Measurements from ENCODE around the gene ARHGAP19. TPM values are rescaled to one million over a fixed set of nuclear protein-coding genes. Genes with fewer than 3 reads are reported as not detected.
A peak's percentile ranks its signal among the peaks of the same experiment; 100 is the strongest.

ARHGAP19 gene
- total RNA-seq, 1 experiment from 2014 or later = 13.5 TPM

DNA sequence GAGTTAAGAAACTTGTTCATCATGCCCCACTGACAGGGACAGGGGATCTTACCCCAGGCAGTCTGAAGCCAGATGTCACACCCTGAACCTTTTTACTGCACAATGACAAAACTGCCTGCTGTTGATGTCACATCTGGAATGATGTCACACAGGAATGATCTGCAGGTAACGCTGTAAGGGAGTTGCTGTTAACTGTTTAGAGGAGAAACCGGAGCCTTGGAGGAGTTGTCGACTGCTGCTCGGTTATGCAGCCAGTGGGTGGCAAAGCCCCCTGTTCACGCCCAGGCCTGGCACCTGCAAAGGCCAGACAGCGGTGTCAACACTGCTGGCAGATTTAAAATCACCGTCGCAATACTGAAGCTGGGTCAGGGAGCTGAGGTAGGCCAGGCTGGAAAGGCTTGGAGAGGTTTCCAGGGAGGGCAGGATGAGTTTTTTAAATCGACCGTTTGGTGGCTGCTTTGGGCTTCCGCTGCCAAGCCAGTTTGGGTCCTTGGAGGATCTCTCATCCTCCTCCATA lies 96.7 kb downstream of the ARHGAP19 start:
- no peak for DNase-seq (ENCODE audit: low read depth)

GRCh38 chr10:97192952-97193435 lies 99.4 kb downstream of the ARHGAP19 start:
- no peak for DNase-seq (ENCODE audit: low read depth)

DNA sequence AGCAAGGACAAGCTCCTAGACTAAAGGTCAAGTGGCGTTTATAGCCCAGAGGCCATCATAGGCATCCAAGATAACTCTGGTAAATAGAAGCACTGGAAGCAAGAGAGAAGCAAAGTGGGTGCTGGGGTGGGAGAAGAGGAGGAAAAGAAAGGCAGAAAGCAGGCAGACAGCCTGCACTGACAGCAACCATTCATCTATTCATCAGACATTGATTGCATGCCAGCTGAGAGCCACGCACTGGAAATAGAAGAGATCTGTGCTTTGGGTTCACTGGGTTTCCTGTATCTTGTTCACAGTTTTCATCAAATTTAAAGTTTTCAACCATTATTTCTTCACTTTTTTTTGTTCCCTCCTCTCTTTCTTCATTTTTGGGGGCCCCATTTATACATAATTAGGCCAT lies 102.0 kb downstream of the ARHGAP19 start:
- DNase-seq (ENCODE audit: low read depth) = no peak

GRCh38 chr10:97188261-97188711 lies 104.2 kb downstream of the ARHGAP19 start:
- no peak for DNase-seq (ENCODE audit: low read depth)

DNA sequence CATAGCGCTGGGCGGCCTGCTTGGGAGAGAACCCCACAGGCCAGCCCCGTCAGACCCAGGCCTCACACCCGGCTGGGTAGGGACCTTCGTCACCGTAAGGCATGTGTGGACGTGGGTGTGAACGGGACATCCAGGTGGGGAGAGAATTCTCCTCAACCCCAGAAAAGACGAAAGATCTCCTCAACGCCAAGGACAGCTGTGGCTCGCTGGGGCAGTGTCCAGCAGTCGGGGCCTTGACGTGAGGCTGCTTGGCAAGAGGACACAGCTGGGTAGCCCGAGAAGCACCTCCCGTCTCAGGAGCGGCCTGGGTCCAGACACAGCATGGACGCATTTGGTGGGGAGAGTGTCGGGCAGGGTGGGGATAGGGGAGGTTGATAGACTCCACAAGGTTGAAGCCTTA lies 105.5 kb downstream of the ARHGAP19 start:
- DNase-seq (ENCODE audit: low read depth) = no peak

- DNase-seq (ENCODE audit: low read depth) = no peak
Observed at GRCh38 chr10:97185326-97186058, 106.9 kb downstream of the ARHGAP19 start, which contains the start of gene SLIT1. Gene SLIT1, minus strand, starts transcription at chr10:97185959. Its CDS starts 285 bp downstream, at chr10:97185674.

DNA sequence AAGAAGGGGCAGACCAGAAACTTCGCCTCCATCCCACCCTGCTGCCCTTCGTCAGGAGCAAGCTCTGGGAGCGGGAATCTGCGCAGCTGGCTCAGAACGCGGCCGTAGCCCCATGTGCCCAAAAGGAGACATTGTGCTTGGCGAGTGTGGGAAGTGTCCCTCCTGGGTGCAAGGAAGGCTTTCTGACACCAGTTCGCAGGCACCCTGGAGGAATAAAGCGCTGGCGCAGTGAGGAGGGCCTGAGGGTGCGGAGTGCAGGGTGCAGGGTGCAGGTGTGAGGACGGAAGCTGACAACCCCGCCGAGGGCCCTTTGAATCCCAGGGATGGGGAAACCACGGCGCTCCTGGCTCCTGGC lies 107.5 kb downstream of the ARHGAP19 start:
- no peak for DNase-seq (ENCODE audit: low read depth)

GRCh38 chr10:97183314-97183713 lies 109.1 kb downstream of the ARHGAP19 start:
- no peak for DNase-seq (ENCODE audit: low read depth)

DNA sequence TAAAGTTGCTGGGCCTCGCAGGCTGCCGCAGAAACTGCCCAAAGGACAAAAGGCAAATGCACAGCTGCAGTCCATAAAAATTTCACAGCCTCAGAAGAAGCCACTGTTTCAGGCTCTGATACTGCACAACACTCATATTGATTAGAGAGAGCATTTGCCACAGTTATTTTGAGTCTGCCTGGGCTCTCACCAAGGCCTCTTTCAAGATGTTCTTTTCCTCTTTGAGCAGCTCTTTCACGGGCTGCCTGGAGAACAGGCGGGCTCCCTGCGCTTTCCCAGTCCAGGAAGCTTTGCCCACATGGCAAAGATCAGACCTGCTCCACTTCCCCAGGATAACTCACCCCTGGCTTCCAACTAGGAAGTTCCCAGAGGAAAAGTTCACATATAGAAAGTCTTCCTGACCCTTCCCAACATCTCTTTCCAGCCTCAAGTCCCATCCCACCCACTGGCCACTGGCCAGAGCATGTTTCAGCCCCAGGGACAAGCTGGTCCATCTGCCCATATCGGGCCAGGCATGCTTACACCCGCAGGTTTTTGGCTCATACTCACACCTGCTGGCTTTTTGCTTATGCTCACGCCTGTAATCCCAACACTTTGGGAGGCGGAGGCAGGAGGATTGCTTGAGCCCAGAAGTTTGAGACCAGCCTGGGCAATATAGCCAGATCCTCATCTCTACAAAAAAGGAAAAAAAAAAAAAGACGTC lies 110.0 kb downstream of the ARHGAP19 start:
- no peak for DNase-seq (ENCODE audit: low read depth)

DNA sequence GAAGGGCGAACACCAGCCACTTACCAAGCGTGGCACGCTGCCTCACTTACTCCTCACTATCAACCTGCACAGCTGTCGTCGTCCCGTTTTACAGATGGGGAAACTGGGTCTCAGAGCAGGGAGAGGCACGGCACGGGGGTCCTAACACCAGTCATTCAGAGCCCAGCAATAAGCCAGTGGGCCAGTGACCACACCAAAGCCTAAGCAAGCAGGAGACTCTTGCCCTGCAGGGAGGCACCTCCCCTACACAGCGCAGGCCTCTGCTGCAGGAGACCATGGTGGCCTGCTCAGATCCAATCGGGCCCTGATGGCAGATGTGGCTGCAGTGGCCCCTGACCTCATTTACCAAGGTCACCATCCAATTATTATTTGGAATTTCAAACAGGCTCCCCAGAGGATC lies 111.5 kb downstream of the ARHGAP19 start:
- DNase-seq (ENCODE audit: low read depth) = no peak

- no peak for DNase-seq (ENCODE audit: low read depth)
Observed at GRCh38 chr10:97180363-97180755, 112.1 kb downstream of the ARHGAP19 start.

GRCh38 chr10:97179731-97180362 lies 112.6 kb downstream of the ARHGAP19 start:
- DNase-seq (ENCODE audit: low read depth) = peak; percentile 5

DNA sequence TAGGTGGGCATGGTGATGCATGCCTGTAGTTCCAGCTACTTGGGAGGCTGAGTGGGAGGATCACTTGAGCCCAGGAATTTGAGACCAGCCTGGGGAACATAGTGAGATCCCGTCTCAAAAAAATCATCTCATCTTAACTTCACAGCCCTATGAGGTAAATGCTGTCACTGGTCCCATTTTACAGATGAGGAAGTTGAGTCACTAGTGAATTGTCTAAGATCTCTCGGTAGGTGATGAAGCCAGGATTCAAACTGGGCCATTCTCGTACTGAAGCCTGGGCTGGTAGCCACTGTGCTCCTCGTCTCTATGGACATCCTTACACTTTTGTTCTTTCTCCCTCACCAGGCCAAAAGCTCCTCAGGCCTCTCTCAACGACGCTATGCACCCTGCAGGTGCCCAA lies 113.1 kb downstream of the ARHGAP19 start:
- DNase-seq (ENCODE audit: low read depth) = no peak

DNA sequence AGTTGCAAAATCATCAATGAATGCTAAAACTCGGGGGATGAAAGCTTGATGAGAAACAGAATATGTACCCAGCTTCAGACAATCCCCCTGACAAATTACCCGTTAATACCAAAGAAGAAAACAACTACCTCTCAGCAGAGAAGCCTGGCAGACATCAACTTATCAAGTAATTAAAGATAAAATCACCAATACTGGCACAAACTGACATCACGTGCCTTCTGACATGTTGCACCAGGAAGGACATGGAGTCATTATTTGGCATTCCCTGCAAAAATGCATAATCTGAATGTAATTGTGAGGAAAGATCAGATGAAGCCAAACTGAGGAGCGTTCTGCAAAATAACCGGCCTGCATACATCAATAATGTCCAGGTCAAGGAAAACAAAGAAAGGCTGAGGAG lies 114.4 kb downstream of the ARHGAP19 start:
- no peak for DNase-seq (ENCODE audit: low read depth)

GRCh38 chr10:97176226-97176625 lies 116.2 kb downstream of the ARHGAP19 start:
- no peak for DNase-seq (ENCODE audit: low read depth)

DNA sequence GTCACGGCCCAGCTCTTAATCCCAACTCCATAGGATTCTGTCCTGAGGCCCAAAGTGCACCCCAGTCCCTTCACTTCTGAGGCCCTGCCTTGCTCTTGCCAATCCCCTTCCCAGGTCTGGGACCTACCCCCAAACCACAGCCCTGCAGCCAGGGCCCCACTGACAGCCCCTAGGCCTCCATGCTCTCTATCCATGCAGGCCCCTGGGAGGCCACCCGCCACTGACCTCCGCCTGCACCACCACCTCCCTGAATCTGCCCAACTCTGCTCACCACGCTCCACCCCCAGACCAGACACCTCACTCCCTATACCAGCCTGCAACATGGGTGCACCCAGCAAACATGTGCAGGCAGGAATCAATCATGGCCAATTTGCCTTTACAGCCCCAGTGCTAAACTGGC lies 116.9 kb downstream of the ARHGAP19 start:
- DNase-seq (ENCODE audit: low read depth) = no peak

GRCh38 chr10:97174941-97175340 lies 117.5 kb downstream of the ARHGAP19 start:
- no peak for DNase-seq (ENCODE audit: low read depth)

- DNase-seq (ENCODE audit: low read depth) = no peak
Observed at GRCh38 chr10:97174276-97174775, 118.1 kb downstream of the ARHGAP19 start.

- no peak for DNase-seq (ENCODE audit: low read depth)
Observed at GRCh38 chr10:97173036-97173435, 119.4 kb downstream of the ARHGAP19 start.
